ENCODE data around the gene CTTNBP2NL. TPM values are rescaled to one million over a fixed set of nuclear protein-coding genes. Genes with fewer than 3 reads are reported as not detected.

Gene CTTNBP2NL
- total and polyA plus RNA-seq, 2 experiments from 2014 or later = 18.5 to 31.0 TPM

- TF ChIP-seq, protein P1, sequence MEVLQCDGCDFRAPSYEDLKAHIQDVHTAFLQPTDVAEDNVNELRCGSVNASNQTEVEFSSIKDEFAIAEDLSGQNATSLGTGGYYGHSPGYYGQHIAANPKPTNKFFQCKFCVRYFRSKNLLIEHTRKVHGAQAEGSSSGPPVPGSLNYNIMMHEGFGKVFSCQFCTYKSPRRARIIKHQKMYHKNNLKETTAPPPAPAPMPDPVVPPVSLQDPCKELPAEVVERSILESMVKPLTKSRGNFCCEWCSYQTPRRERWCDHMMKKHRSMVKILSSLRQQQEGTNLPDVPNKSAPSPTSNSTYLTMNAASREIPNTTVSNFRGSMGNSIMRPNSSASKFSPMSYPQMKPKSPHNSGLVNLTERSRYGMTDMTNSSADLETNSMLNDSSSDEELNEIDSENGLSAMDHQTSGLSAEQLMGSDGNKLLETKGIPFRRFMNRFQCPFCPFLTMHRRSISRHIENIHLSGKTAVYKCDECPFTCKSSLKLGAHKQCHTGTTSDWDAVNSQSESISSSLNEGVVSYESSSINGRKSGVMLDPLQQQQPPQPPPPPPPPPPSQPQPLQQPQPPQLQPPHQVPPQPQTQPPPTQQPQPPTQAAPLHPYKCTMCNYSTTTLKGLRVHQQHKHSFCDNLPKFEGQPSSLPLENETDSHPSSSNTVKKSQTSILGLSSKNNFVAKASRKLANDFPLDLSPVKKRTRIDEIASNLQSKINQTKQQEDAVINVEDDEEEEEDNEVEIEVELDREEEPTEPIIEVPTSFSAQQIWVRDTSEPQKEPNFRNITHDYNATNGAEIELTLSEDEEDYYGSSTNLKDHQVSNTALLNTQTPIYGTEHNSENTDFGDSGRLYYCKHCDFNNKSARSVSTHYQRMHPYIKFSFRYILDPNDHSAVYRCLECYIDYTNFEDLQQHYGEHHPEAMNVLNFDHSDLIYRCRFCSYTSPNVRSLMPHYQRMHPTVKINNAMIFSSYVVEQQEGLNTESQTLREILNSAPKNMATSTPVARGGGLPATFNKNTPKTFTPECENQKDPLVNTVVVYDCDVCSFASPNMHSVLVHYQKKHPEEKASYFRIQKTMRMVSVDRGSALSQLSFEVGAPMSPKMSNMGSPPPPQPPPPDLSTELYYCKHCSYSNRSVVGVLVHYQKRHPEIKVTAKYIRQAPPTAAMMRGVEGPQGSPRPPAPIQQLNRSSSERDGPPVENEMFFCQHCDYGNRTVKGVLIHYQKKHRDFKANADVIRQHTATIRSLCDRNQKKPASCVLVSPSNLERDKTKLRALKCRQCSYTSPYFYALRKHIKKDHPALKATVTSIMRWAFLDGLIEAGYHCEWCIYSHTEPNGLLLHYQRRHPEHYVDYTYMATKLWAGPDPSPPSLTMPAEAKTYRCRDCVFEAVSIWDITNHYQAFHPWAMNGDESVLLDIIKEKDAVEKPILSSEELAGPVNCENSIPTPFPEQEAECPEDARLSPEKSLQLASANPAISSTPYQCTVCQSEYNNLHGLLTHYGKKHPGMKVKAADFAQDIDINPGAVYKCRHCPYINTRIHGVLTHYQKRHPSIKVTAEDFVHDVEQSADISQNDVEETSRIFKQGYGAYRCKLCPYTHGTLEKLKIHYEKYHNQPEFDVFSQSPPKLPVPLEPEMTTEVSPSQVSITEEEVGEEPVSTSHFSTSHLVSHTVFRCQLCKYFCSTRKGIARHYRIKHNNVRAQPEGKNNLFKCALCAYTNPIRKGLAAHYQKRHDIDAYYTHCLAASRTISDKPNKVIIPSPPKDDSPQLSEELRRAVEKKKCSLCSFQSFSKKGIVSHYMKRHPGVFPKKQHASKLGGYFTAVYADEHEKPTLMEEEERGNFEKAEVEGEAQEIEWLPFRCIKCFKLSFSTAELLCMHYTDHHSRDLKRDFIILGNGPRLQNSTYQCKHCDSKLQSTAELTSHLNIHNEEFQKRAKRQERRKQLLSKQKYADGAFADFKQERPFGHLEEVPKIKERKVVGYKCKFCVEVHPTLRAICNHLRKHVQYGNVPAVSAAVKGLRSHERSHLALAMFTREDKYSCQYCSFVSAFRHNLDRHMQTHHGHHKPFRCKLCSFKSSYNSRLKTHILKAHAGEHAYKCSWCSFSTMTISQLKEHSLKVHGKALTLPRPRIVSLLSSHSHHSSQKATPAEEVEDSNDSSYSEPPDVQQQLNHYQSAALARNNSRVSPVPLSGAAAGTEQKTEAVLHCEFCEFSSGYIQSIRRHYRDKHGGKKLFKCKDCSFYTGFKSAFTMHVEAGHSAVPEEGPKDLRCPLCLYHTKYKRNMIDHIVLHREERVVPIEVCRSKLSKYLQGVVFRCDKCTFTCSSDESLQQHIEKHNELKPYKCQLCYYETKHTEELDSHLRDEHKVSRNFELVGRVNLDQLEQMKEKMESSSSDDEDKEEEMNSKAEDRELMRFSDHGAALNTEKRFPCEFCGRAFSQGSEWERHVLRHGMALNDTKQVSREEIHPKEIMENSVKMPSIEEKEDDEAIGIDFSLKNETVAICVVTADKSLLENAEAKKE (CRISPR knock-in tag; IDR thresholded peaks at IDR 0.05) = no peak
These were observed 12.1 kb upstream of the CTTNBP2NL start (continued) for GRCh38 chr1:112383759-112384370.

GRCh38 chr1:112386024-112386723 is 9.8 kb upstream of the CTTNBP2NL start:
- Mint-ChIP-seq H3K27me3 (ENCODE audit: insufficient read depth, low read depth, poor library complexity) (peaks cover 3% of the 10 kb centered on the region), H3K27ac (no peak overlapping the region), H3K36me3 (ENCODE audit: low read depth) (no peaks in the 10 kb centered on the region), H3K4me3 (no peak overlapping the region), H3K4me1 (peaks cover 14% of the 10 kb centered on the region; the same call in 2 of the 3 replicates), H3K9me3 (no peaks in the 10 kb centered on the region)
- Histone ChIP-seq H3K27ac (ENCODE audit: low read depth) (no peak overlapping the region), H3K4me2 (no peak overlapping the region), H3K9me2 (ENCODE audit: insufficient read depth) (no peaks in the 10 kb centered on the region), H3K4me3 (no peak overlapping the region), H3F3A (replicated peaks; ENCODE audit: low read depth) (no peaks in the 10 kb centered on the region), H4K20me1 (replicated peaks; ENCODE audit: insufficient read depth) (no peaks in the 10 kb centered on the region), H3K79me2 (replicated peaks; ENCODE audit: insufficient read depth) (no peaks in the 10 kb centered on the region), H2AFZ (no peak overlapping the region), H3K27me3 (ENCODE audit: insufficient read depth) (no peaks in the 10 kb centered on the region), H3K4me1 (ENCODE audit: insufficient read depth) (peaks cover 6% of the 10 kb centered on the region; the same call in 1 of the 2 replicates), H3K36me3 (ENCODE audit: insufficient read depth) (no peaks in the 10 kb centered on the region)
- no peak for DNase-seq (ENCODE audit: low spot score)
- ATAC-seq = no peak
- TF ChIP-seq CREB1 (CRISPR knock-in tag; IDR thresholded peaks at IDR 0.05; ENCODE audit: low read depth) = no peak
- TF ChIP-seq STAT1 (IDR thresholded peaks at IDR 0.05; ENCODE audit: unreplicated experiment) = no peak
- TF ChIP-seq EZH2 (IDR thresholded peaks at IDR 0.05; ENCODE audit: low read depth, unreplicated experiment) = no peak
- TF ChIP-seq ZNF114 (CRISPR knock-in tag; IDR thresholded peaks at IDR 0.05) = no peak
- no peak for TF ChIP-seq JUNB (IDR thresholded peaks at IDR 0.05; ENCODE audit: unreplicated experiment)
- TF ChIP-seq REST (IDR thresholded peaks at IDR 0.05; ENCODE audit: unreplicated experiment) = no peak
